Hematopoietic multipotent progenitor cell treated with erythropoietin and hydrocortisone succinate and interleukin-3 and kit ligand, for 15 days (in vitro differentiated cells): ENCODE results near the gene PPP2R5C.
"Not testable (repeated sequence)": the region's sequence is repeated elsewhere in the genome, so short reads cannot be mapped to it uniquely, and the experiment has no call there.

Experiments
- DNase-seq: peaks from one replicate; pipeline ENCODE4 v3.0.0-alpha.2; 2015; ENCODE audit warnings: low spot score

PPP2R5C gene

DNA sequence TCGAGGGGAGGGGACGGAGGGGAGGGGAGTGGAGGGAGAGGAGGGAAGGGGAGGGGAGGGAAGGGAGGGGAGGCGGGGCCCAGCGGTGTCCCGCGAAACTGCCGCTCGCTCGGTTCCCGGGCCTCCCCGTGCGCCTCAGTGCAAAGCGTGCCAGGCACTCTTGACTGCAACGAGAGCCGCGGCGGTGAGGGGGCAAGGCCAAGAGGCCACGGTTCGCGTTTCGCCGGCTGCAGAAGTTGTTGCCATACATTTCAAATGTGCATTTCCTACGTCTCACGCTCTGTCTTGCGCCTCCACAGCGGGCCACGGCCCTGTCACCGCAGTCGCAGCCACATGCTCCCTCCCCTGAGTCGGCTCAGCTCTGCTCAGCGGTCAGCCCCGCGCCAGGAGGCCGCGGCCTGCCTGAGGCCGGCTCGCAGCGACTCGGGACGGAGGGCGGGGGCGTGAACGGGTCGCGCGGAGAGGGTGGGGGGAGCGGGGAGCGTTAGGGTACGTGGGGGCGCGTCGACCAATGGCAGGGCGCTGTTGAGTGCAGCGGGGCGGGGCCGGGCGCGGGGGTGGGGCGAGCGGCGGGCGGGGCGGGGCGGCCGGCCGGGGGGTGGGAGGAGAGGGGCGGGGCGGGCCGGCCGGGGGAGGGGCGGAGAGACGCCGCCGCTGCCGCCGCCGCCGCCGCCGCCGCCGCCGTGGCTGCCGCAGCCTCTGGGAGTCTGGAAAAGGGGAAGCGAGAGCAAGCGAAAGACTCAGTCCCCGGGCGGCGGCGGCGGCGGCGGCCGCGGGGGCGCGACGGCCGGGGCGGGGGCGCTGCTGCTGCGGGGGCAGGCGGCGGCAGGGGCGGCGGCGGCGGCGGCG is at the start of gene PPP2R5C:
TSS of gene PPP2R5C (plus strand) at position 678 of the 849 bp plus-strand sequence. CDS start 185 bp downstream, outside the sequence.
- DNase-seq: peak; percentile 85

DNA sequence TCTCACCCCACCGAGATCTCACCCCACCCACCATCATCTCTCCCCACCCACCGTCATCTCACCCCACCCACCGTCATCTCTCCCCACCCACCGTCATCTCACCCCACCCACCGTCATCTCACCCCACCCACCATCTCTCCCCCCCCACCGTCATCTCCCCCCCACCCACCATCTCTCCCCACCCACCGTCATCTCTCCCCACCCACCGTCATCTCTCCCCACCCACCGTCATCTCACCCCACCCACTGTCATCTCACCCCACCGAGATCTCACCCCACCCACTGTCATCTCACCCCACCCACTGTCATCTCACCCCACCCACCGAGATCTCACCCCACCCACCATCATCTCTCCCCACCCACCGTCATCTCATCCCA is 49.7 kb upstream of the PPP2R5C start:
- DNase-seq: not testable (repeated sequence)

DNA sequence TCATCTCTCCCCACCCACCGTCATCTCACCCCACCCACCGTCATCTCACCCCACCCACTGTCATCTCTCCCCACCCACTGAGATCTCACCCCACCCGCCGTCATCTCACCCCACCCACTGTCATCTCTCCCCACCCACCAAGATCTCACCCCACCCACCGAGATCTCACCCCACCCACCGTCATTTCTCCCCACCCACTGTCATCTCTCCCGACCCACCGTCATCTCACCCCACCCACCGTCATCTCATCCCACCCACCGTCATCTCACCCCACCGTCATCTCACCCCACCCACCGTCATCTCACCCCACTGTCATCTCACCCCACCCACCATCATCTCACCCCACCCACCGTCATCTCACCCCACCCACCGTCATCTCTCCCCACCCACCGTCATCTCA is 49.2 kb upstream of the PPP2R5C start:
- DNase-seq: not testable (repeated sequence)

DNA sequence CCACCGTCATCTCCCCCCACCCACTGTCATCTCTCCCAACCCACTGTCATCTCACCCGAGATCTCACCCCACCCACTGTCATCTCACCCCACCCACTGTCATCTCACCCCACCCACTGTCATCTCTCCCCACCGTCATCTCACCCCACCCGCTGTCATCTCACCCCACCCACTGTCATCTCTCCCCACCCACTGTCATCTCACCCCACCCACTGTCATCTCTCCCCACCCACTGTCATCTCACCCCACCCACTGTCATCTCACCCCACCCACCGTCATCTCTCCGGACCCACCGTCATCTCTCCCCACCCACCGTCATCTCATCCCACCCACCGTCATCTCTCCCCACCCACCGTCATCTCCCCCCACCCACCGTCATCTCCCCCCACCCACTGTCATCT is 48.4 kb upstream of the PPP2R5C start:
- DNase-seq: not testable (repeated sequence)

DNA sequence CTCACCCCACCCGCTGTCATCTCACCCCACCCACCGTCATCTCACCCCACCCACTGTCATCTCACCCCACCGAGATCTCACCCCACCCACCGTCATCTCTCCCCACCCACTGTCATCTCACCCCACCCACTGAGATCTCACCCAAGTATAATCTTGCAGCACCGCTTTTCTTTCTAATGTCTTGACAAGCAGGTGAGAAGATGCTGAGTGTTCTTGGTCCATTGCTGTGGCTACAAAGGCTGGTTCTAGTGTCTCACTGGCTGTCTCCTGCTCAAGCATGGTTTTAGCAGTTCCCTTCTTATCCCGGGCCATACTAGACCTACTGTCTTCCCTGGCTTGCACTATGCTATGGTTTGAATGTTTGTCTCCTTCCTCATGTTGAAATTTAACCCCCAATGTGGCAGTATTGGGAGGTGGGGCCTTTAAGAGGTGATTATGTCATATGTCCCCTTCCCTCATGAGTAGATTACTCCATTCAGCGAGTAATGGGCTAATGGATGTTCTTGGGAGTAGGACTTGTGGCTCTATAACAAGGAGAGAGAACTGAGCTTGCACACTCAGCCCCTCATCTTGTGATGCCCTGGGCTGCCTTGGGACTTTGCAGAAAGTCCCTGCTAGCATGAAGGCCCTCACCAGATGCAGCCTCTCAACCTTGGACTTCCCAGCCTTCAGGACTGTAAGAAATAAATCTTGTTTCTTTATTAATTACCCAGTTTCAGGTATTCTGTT is 47.7 kb upstream of the PPP2R5C start:
- no peak for DNase-seq

DNA sequence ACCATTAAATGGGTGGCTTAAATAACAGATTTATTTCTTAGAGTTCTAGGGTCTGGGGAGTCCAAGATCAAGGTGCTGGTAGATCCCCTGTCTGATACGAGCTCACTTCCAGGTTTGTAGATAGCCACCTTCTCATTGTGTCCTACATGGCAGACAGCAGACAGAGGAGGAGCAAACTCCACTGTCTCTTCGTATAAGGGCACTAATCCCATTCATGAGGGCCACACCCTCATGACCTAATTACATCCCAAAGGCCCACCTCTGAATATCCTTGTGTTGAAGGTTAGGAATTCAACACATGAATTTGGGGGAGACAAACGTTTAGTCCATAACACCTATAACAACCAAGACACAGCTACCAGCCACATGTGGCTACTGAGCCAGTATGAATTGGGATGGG is 47.1 kb upstream of the PPP2R5C start:
- DNase-seq: no peak

DNA sequence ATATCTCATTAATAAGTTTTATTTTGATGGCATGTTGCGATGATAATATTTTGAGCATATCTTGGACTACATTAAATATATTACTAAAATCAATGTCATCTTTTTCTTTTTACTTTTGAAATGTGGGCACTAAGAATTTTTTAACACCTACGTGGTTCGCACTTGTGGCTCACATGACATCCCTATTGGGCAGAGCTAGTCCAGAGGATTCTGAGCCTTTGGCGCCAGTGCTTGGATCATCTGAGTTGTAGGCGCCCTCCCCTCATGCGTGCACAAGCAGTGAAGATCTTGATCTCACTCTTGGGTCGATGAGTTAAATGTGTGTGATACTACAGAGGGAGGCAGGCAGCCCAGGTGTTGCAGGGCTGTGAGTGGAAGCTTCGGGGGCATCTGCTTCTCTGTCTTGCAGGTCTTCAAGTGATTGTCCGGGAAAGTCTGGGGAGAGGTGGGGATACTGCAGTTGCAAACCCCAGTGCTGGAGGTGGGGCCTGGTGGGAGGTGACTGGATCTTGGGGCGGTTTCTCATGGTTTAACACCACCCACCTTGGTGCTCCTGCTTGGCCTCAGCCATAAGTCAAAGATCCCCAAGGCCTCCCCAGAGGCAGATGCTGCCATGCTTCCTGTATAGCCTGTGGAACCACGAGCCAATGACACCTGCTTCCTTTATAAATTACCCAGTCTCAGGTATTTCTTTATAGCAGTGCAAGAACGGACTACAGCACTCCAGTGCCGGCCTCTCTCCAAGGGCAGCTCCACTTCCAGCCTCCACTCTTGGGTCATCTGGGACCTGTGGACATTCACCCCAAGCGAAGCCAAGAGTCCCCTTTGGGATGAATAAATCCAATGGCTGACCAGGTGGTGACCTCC is 46.1 kb upstream of the PPP2R5C start:
- DNase-seq: no peak

DNA sequence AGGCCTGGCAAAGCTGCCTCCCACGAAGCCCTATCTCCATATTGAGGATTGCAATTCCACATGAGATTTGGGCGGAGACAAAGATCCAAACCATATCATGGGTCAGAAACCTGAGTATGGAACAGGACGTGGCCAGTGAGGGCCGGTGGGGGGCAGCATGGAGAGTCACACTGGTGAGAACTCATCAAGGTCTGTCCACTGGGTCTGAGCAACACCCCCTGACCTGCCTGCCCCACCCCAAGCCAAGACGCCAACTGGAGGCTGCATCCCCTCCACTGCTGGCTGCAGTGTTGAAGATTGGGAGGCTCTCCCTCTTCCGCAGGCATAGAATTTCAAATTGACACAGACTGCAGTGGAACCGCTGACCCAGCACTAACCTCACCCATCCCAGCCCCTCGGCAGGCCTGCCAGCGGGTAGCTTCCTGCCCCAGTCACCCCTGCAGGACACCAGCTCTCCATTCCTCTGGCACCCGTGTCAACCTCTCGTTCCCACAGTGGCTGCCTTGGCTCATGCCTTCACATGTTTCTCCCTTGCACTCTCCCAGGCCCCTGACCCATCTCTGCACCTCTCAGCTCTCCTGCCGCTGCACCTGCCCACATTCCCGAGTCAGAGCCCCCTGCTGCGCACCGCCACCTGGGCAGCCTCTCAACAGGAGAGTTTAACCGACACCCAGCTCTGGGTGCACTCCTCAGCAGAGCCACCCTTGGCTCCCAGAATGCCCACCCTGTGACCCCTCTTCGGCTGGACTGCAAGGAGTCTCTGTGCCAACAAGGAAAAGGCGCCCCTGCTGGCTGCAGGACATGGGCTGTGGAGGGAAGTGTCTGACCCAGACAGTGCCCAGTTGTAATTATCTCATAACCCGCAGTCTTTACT is 45.2 kb upstream of the PPP2R5C start:
- no peak for DNase-seq

DNA sequence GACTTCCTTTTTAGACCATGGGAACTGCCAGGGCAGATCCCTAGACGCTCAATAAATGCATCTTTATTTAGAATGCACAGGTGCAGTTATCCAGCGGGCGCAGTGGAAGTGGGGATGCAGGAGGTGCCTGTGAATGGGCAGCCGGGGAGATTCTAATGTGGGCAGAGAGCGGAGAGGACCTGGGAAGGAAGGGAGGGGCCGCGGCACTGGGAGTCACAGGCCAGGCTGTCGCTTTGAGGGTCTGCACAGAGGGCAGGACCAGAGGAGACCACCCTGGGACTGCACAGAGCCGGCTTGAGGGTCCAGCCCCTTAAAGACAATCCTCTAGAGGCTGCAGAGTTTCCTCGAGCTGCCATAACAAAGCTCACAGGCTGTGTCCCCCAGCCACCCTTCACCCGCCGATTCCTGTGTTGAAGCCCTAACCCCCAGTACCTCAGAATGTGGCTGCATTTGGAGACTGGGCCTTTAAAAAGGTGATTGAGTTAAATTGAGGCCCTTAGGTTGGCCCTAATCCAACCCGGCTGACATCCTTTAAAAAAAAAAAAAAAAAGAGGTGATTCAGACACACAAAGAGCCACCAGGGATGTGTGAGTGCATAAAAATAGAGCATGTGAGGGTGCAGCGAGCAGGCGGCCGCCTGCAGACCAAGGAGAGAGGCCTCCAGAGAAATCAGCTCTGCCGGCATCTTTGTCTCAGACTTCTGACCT is 44.4 kb upstream of the PPP2R5C start:
- DNase-seq: no peak

DNA sequence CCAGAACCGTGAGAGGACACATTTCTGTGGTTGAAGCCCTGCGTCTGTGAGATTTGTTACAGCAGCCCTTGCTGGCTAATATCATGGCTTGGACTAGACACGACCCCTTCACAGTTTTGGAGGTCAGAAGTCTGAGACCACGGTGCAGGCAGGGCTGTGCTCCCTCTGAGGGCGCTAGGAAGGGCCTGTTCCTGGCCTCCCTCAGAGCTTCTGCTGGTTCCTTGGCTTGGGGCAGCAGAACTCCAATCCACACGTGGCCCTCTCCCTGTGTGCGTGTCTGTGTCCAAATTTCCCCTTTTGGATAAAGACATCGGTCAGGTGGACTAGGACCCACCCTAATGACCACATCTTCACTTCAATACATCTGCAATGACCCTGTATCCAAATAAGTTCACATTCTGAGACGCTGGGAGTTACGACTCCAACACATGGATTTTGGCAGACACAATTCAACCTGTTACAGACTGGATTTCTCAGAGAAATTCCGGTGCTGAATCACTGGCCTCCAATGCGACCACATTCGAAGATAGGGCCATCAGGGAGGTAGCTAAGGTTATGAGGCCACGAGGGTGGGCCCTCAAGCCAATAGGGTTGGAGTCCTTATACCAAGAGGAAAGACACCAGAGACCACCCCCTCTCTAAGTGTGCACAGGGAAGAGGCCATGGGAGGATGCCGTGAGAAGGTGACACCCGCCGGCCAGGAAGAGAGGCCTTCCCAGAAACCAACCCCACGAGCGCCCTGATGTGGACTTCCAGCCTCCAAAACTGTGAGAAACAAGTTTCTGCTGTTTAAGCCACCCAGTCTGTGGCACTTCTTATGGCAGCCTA is 43.6 kb upstream of the PPP2R5C start:
- no peak for DNase-seq

DNA sequence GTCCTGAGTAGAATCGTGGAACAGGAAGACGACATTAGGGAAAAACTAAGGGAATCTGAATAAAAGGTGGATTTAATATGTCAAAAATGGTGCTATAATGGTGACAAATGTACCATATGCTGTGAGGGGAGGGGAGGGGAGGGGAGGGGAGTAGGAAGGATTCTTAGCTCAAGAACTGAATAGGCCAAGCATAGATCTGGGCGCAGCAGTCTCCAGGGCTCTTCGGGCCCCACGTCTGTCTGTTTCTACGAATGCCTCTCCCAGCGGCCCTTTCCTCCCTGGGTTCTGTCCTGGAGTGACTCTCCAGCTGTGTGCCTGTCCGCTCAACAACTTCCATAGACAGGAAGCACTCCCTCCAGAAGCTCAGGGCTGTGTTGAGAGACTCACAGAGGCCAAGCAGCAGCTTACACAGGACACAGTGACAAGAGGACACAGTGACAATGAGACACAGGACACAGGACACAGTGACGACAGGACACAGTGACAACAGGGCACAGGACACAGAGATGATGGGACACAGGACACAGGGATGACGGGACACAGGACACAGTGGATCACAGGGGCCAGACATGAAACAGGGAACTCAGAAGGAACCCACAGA is 42.4 kb upstream of the PPP2R5C start:
- no peak for DNase-seq

DNA sequence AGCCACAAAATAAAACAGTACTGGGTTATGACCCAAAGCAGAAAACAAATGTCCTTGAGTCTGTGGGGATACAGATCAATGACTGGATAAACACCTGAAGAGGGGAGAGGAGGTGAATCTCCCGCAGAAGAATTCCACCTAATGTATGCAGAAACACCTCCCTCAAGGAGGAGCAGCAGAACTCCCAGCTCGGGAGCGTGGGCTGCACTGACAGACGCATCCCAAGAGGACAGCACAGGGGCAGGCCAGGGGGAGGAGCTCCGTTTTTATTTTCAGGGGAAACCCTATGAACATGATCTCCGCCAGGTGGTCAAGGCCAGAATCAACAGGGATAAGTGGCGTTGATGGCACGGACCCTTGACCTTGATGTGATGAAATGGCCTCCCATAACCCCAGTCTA is 41.8 kb upstream of the PPP2R5C start:
- DNase-seq: no peak

DNA sequence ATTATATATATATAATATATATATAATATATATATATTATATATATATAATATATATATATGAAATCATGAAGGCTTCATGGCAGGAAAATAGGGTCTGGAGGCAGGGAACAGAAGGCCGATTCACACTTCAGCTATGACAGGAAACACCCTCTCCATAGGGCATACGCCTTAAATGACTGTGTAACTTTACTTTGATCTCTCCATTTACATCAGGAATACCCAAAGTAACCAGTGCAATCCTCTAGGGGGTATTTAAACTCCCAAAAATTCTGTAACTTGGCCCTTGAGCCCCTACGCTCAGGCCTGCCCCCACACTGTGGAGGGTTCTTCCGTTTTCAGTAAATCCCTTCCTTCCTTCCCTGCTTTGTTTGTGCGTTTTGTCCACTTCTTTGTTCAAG is 40.4 kb upstream of the PPP2R5C start:
- no peak for DNase-seq

DNA sequence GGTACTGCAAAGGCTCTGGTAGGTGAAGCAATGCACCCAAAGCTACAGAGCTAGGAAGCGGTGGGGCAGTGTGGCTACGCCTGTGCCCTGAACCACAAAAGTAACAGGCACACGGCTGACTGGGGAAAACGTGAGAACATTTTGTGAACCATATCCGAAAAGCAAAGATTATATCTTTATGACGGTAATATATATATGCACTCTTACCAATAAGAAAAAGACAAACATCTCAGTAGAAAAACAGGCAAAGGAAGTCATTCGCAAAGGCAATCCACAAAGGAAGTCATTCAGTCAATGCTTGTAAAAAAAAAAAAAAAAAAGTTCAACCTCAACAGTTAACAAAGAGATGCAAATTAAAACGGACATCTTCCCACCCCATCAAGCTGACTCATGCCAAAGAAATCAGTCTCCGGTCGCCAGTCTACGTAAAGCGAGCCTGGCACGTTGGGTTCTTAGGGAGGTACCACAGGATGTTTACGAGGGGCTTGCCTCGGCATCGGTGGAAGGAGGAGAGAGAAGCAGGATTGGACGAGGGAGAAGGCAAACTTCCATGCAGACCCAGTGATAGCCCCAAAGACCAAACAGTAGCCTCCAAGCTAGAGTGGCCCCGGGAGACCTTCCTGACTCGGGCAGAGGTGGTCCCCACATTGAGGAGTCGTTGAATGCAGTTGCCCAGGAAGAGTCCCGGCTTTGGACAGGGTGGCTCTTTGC is 39.4 kb upstream of the PPP2R5C start:
- no peak for DNase-seq

DNA sequence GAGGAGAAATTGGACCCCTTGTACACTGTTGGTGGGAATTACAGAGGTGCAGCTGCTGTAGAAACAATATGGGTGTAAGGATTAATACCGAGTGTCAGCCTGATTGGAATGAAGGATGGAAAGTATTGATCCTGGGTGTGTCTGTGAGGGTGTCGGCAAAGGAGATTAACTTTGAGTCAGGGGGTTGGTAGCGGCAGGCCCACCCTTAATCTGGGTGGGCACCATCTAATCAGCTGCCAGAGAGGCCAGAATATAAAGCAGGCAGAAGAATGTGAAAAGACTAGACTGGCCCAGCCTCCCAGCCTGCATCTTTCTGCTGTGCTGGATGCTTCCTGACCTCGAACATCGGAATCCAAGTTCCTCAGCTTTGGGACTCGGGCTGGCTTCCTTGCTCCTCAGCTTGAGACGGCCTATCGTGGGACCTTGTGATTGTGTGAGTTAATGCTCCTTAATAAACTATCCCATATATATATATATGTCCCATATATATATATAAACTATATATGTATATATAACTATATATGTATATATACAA is 38.4 kb upstream of the PPP2R5C start:
- DNase-seq: no peak

DNA sequence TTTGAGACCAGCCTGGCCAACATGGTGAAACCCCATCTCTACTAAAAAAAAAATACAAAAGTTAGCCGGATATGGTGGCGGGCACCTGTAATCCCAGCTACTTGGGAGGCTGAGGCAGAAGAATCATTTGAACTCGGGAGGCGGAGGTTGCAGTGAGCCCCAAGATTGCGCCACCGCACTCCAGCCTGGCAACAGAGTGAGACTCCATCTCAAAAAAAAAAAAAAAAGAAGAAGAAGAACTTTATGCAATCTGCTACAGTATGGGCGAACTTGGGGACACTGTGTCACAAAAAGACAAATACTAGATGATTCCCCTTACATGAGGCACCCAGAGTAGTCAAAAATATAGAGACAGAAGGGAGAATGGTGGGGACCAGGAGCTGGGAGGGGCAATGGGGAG is 35.9 kb upstream of the PPP2R5C start:
- DNase-seq: not testable (repeated sequence)

DNA sequence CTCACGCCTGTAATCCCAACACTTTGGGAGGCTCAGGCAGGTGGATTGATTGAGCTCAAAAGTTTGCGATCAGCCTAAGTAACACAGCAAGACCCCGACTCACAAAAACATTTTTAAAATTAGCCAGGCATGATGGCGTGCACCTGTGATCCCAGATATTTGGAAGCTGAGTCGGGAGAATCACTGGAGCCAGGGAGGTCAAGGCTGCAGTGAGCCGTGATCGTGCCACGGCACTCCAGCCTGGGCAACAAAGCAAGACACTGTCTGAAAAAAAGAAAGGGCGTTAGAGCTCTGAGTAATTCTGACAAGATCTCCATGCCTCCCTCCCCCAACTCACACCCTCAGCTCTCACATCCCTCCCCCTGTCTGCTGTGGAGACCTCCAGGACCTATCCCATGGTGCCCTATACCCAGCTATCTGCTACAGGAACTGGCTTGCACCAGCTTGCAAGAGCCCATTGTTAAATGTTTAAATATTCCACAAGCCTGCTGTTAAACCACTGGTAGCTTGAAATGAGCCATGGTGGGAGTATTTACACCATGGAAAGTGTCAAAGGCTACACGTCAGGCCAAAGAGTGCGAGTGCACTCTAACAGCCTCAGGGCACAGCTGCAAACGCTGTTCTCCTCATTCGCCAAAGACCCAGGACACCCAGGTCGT is 35.1 kb upstream of the PPP2R5C start:
- DNase-seq: no peak

DNA sequence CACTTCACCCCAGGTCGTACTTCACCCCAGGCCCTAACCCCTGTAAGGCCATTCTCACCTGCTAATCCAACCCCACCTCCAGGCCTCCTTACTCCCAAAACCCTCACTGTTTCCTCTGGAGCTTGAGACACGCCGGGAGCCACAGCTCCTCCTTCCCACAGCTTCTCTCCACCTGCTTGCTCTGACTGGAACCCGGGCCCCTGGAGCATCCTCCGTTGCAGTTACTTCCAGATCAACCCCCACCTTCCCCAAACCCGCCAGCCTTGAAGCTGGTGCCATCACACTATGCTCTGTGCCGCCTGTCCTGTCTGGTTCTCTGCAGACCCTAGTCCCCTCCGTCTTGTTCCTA is 34.6 kb upstream of the PPP2R5C start:
- no peak for DNase-seq
